Neural progenitor cell (in vitro differentiated cells): Measurements from ENCODE around the gene RAD51B. TPM values are rescaled to one million over a fixed set of nuclear protein-coding genes. Genes with fewer than 3 reads are reported as not detected.

Experiments
- DNase-seq: peaks from one replicate; pipeline ENCODE4 v3.0.0-alpha.2; 2016; ENCODE audit warnings: low spot score
- H2AFZ ChIP-seq: fragments of 200-600 bp; sonication (generic); replicated peaks from 2 replicates; pipeline ENCODE4 v1.6.1; 2016; ENCODE audit warnings: antibody characterized with exemption
- H3F3A ChIP-seq: fragments of 200-600 bp; sonication (generic); 2 replicates; pipeline ENCODE4 v1.6.1; 2016; ENCODE audit warnings: antibody characterized with exemption, low read depth
- H3K27ac ChIP-seq: fragments of 200-600 bp; sonication (generic); 2 replicates; pipeline ENCODE4 v1.5.1; 2016; ENCODE audit warnings: mild to moderate bottlenecking
- H3K27me3 ChIP-seq: fragments of 200-600 bp; sonication (generic); 2 replicates; pipeline ENCODE4 v1.6.1; 2016; ENCODE audit warnings: mild to moderate bottlenecking, moderate library complexity
- H3K36me3 ChIP-seq: fragments of 200-600 bp; sonication (generic); 2 replicates; pipeline ENCODE4 v1.5.1; 2016
- H3K4me1 ChIP-seq: fragments of 200-600 bp; sonication (generic); 2 replicates; pipeline ENCODE4 v1.6.1; 2016; ENCODE audit warnings: mixed run types
- H3K4me2 ChIP-seq: fragments of 200-600 bp; sonication (generic); 2 replicates; pipeline ENCODE4 v1.6.1; 2016
- H3K4me3 ChIP-seq: fragments of 200-600 bp; sonication (generic); 2 replicates; pipeline ENCODE4 v1.5.1; 2016
- H3K79me2 ChIP-seq: fragments of 200-600 bp; sonication (generic); 2 replicates; pipeline ENCODE4 v1.6.1; 2016; ENCODE audit warnings: low read depth
- H3K9ac ChIP-seq: fragments of 200-600 bp; sonication (generic); 2 replicates; pipeline ENCODE4 v1.6.1; 2016
- H3K9me3 ChIP-seq: fragments of 200-600 bp; sonication (generic); 2 replicates; pipeline ENCODE4 v1.5.1; 2016; ENCODE audit warnings: low read depth
- H4K20me1 ChIP-seq: fragments of 200-600 bp; sonication (generic); 2 replicates; pipeline ENCODE4 v1.6.1; 2016; ENCODE audit warnings: low read depth
- H3K27ac Mint-ChIP-seq: 3 replicates; pipeline ENCODE4 v1.8.0; 2021; ENCODE audit warnings: mixed read lengths
- H3K27me3 Mint-ChIP-seq: 2 replicates; pipeline ENCODE4 v1.8.0; 2022; ENCODE audit warnings: low read depth, mild to moderate bottlenecking, inconsistent platforms, moderate library complexity, mixed read lengths; ENCODE audit not compliant: insufficient read depth
- H3K36me3 Mint-ChIP-seq: 3 replicates; pipeline ENCODE4 v1.8.0; 2021; ENCODE audit warnings: mixed read lengths
- H3K4me1 Mint-ChIP-seq: 3 replicates; pipeline ENCODE4 v1.8.0; 2021; ENCODE audit warnings: mixed read lengths
- H3K4me3 Mint-ChIP-seq: 3 replicates; pipeline ENCODE4 v1.8.0; 2021; ENCODE audit warnings: mild to moderate bottlenecking, moderate library complexity, mixed read lengths
- H3K9me3 Mint-ChIP-seq: 3 replicates; pipeline ENCODE4 v1.8.0; 2020; ENCODE audit warnings: mixed read lengths
- CTCF ChIP-seq: fragments of 200-600 bp; sonication (generic); IDR thresholded peaks from 2 replicates; pipeline ENCODE4 v1.5.1; 2017; ENCODE audit warnings: antibody characterized with exemption, mild to moderate bottlenecking
- EZH2 ChIP-seq: fragments of 200-600 bp; sonication (generic); IDR thresholded peaks from 2 replicates; pipeline ENCODE4 v1.6.1; 2017; ENCODE audit warnings: antibody characterized with exemption, mild to moderate bottlenecking, moderate library complexity
- EZH2phosphoT487 ChIP-seq: fragments of 200-600 bp; sonication (generic); IDR thresholded peaks from 2 replicates; pipeline ENCODE4 v1.6.1; 2017; ENCODE audit warnings: antibody characterized with exemption
- total RNA-seq: library from RNA; depleted of rRNA; stranded (reverse); fragments of >200 nt; gene quantifications from 2 replicates; pipeline ENCODE4 v1.2.3, GENCODE V29; 2015; ENCODE audit warnings: low replicate concordance

Gene RAD51B
- total RNA-seq, 1 donor from 2014 or later: 50.5 TPM

GRCh38 chr14:68124979-68125731, 305.6 kb downstream of the RAD51B start:
- peaks cover 4% of the 10 kb centered on the region for H3K4me1 ChIP-seq
- H3F3A ChIP-seq: no peaks in the 10 kb centered on the region
- H3K27me3 ChIP-seq: no peaks in the 10 kb centered on the region
- Mint-ChIP-seq H3K27ac (no peak overlapping the region), H3K4me3 (no peak overlapping the region), H3K4me1 (peaks cover 19% of the 10 kb centered on the region), H3K9me3 (peaks cover 3% of the 10 kb centered on the region), H3K27me3 (no peaks in the 10 kb centered on the region), H3K36me3 (no peaks in the 10 kb centered on the region)
- H2AFZ ChIP-seq: no peak overlapping the region
- H3K27ac ChIP-seq: no peak overlapping the region
- H3K4me2 ChIP-seq: no peak overlapping the region
- TF ChIP-seq CTCF: no peak
- no peaks in the 10 kb centered on the region for H3K36me3 ChIP-seq
- H3K79me2 ChIP-seq: no peaks in the 10 kb centered on the region
- no peak for DNase-seq
- H4K20me1 ChIP-seq: no peaks in the 10 kb centered on the region
- H3K9ac ChIP-seq: no peak overlapping the region
- H3K4me3 ChIP-seq: no peak overlapping the region
- peaks cover 4% of the 10 kb centered on the region for H3K9me3 ChIP-seq

- no peak overlapping the region for H3K27ac Mint-ChIP-seq
- H3K36me3 Mint-ChIP-seq: no peaks in the 10 kb centered on the region
- no peaks in the 10 kb centered on the region for H3K27me3 Mint-ChIP-seq
- H3K4me2 ChIP-seq: no peak overlapping the region
- H3K9me3 Mint-ChIP-seq: no peaks in the 10 kb centered on the region
- H3K27ac ChIP-seq: no peak overlapping the region
- no peaks in the 10 kb centered on the region for H4K20me1 ChIP-seq
- TF ChIP-seq CTCF (no peak), EZH2 (no peak), EZH2phosphoT487 (no peak)
- H3F3A ChIP-seq: no peaks in the 10 kb centered on the region
- no peak overlapping the region for H3K4me3 Mint-ChIP-seq
- H2AFZ ChIP-seq: no peak overlapping the region
- no peak for DNase-seq
- H3K79me2 ChIP-seq: no peaks in the 10 kb centered on the region
- H3K4me1 Mint-ChIP-seq: peaks cover 28% of the 10 kb centered on the region
- H3K4me3 ChIP-seq: no peak overlapping the region
- H3K27me3 ChIP-seq: no peaks in the 10 kb centered on the region
- H3K4me1 ChIP-seq: peaks cover 9% of the 10 kb centered on the region
- no peak overlapping the region for H3K9ac ChIP-seq
- H3K36me3 ChIP-seq: no peaks in the 10 kb centered on the region
- peaks cover under 1% of the 10 kb centered on the region for H3K9me3 ChIP-seq
These were observed 307.6 kb downstream of the RAD51B start for GRCh38 chr14:68127166-68127565.

GRCh38 chr14:68131907-68132306, 312.3 kb downstream of the RAD51B start:
- TF ChIP-seq CTCF (no peak), EZH2 (no peak), EZH2phosphoT487 (no peak)
- H3K9me3 Mint-ChIP-seq: peaks cover 7% of the 10 kb centered on the region
- H4K20me1 ChIP-seq: no peaks in the 10 kb centered on the region

More at GRCh38 chr14:68131907-68132306, 312.3 kb downstream of the RAD51B start:
- Histone ChIP-seq H3K79me2 (no peaks in the 10 kb centered on the region), H3K4me2 (no peak overlapping the region), H3K4me3 (no peak overlapping the region), H3F3A (peaks cover 1% of the 10 kb centered on the region), H3K27me3 (no peaks in the 10 kb centered on the region), H3K27ac (no peak overlapping the region), H3K4me1 (peaks cover 17% of the 10 kb centered on the region), H2AFZ (no peak overlapping the region), H3K9me3 (no peaks in the 10 kb centered on the region), H3K36me3 (no peaks in the 10 kb centered on the region), H3K9ac (no peak overlapping the region)
- Mint-ChIP-seq H3K4me3 (no peak overlapping the region), H3K27me3 (no peaks in the 10 kb centered on the region), H3K4me1 (peaks cover 30% of the 10 kb centered on the region), H3K36me3 (peaks cover 4% of the 10 kb centered on the region), H3K27ac (peak overlapping the region; percentile 85)
- DNase-seq: no peak
